Upper lobe of right lung (tissue), 1 donor: ENCODE measurements around the gene UBE2L3. TPM values are rescaled to one million over a fixed set of nuclear protein-coding genes. Genes with fewer than 3 reads are reported as not detected.
A peak's percentile ranks its signal among the peaks of the same experiment; 100 is the strongest.

Source experiments
- ATAC-seq: fragments of 200-7000 bp; cut with Tn5 transposase; one replicate; pipeline ENCODE4 v1.9.1; 2020; ENCODE audit warnings: mild to moderate bottlenecking, moderate library complexity
- DNase-seq: peaks from one replicate; pipeline ENCODE4 v3.0.0-alpha.2; 2020
- H3K27ac ChIP-seq: fragments of 200-600 bp; one replicate; pipeline ENCODE4 v1.8.0; 2022
- H3K27me3 ChIP-seq: fragments of 200-600 bp; one replicate; pipeline ENCODE4 v1.8.0; 2022; ENCODE audit warnings: mild to moderate bottlenecking
- H3K36me3 ChIP-seq: fragments of 200-600 bp; one replicate; pipeline ENCODE4 v1.8.0; 2022
- H3K4me1 ChIP-seq: fragments of 200-600 bp; one replicate; pipeline ENCODE4 v1.8.0; 2022
- H3K4me3 ChIP-seq: fragments of 200-600 bp; one replicate; pipeline ENCODE4 v1.8.0; 2022; ENCODE audit warnings: mild to moderate bottlenecking
- H3K9me3 ChIP-seq: fragments of 200-600 bp; one replicate; pipeline ENCODE4 v1.8.0; 2022
- intact Hi-C: fragments of 100-400 bp; cut with DNase I; formaldehyde crosslinking; loops from one replicate; pipeline ENCODE4 v1.11.0; 2022
- total RNA-seq: library from RNA; stranded (reverse); fragmentation: NEBNext Ultra II Directional; extraction: Animal tissue kit (Norgen Biotek cat#: 25700); gene quantifications from one replicate; pipeline ENCODE4 v1.2.1, GENCODE V29; 2021
- TF ChIP-seq, protein P1 (sequence below): fragments of 200-600 bp; IDR thresholded peaks from one replicate; pipeline ENCODE4 v1.8.0; 2022; ENCODE audit warnings: antibody characterized with exemption
- donor health status: DM: no; HTN: yes; CAD: no; lungs with severe emphysema.

The UBE2L3 gene
- total RNA-seq, 1 donor from 2014 or later: 45.7 TPM

DNA sequence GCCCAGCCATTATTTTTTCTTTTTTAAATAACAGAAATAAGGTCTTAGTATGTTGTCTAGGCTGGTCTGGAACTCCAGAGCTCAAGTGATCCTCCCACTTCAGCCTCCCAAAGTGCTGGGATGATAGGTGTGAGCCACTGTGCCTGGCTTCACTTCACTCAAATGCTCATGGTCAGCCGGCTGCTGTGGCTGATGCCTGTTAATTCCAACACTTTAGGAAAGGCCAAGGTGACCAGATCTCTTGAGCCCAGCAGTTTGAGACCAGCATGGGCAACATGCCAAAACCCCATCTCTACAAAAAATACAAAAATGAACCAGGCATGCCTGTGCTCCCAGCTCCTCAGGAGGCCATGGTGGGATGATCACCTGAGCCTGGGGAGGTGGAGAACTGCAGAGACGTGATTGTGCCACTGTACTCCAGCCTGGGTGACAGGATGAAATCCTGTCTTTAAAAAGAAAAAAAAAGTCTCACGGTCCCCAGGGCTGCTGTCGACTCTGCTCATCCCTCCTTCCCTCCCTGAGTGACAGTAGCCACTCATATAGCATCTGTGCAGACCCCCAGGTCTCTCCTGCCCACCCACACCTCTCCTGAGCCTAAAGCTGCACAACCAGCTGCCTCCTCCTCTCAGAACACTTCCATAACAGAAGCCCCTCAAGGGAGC is 58.7 kb downstream of the UBE2L3 start:
- Histone ChIP-seq H3K4me1 (peaks cover 21% of the 10 kb centered on the region), H3K27ac (no peak overlapping the region), H3K4me3 (no peak overlapping the region), H3K36me3 (peaks cover 10% of the 10 kb centered on the region), H3K27me3 (no peaks in the 10 kb centered on the region), H3K9me3 (no peaks in the 10 kb centered on the region)
- ATAC-seq (no peak), DNase-seq (no peak)
- TF ChIP-seq, protein P1, sequence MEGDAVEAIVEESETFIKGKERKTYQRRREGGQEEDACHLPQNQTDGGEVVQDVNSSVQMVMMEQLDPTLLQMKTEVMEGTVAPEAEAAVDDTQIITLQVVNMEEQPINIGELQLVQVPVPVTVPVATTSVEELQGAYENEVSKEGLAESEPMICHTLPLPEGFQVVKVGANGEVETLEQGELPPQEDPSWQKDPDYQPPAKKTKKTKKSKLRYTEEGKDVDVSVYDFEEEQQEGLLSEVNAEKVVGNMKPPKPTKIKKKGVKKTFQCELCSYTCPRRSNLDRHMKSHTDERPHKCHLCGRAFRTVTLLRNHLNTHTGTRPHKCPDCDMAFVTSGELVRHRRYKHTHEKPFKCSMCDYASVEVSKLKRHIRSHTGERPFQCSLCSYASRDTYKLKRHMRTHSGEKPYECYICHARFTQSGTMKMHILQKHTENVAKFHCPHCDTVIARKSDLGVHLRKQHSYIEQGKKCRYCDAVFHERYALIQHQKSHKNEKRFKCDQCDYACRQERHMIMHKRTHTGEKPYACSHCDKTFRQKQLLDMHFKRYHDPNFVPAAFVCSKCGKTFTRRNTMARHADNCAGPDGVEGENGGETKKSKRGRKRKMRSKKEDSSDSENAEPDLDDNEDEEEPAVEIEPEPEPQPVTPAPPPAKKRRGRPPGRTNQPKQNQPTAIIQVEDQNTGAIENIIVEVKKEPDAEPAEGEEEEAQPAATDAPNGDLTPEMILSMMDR: no peak
- intact Hi-C loops: no loop called here

DNA sequence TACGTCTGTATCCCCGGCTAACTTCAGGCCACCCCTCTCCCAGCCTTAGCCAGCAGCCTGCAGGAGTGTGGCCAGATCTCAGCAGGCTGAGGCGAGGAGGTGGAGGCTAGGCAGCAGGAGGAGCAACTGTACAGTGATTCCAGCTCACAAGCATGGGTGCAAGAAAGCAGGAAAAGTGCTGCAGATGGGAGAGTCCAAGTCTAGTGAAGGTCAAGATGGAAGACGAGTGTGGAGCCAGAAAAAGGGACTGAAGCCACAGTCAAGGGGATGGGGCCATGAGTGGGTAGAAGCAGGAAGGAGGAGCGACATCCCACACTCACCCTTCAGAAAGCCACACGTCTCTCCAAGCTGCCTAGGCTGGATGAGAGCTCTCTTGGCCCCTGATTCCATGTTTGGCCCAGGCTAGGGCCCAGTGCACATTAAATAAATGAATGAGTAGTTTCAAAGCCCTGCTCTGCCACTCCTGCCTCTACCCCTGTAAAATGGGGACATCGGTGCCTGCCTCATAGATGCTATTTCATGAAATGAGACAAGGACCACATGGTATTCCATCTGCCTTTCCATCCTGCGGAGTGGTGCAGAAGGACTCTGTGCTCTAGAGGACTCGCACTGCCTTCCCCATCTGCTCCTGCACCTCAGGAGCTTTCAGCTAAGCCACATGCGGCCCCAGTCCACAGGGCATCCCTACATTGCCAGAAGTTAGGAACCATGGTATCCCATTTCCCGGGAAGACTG is 59.4 kb downstream of the UBE2L3 start:
- Histone ChIP-seq H3K9me3 (no peaks in the 10 kb centered on the region), H3K4me3 (no peak overlapping the region), H3K4me1 (peaks cover 21% of the 10 kb centered on the region), H3K27ac (no peak overlapping the region), H3K36me3 (peaks cover 9% of the 10 kb centered on the region), H3K27me3 (no peaks in the 10 kb centered on the region)
- DNase-seq: no peak
- TF ChIP-seq, protein P1: no peak
- no peak for ATAC-seq
- intact Hi-C loops: no loop called here

DNA sequence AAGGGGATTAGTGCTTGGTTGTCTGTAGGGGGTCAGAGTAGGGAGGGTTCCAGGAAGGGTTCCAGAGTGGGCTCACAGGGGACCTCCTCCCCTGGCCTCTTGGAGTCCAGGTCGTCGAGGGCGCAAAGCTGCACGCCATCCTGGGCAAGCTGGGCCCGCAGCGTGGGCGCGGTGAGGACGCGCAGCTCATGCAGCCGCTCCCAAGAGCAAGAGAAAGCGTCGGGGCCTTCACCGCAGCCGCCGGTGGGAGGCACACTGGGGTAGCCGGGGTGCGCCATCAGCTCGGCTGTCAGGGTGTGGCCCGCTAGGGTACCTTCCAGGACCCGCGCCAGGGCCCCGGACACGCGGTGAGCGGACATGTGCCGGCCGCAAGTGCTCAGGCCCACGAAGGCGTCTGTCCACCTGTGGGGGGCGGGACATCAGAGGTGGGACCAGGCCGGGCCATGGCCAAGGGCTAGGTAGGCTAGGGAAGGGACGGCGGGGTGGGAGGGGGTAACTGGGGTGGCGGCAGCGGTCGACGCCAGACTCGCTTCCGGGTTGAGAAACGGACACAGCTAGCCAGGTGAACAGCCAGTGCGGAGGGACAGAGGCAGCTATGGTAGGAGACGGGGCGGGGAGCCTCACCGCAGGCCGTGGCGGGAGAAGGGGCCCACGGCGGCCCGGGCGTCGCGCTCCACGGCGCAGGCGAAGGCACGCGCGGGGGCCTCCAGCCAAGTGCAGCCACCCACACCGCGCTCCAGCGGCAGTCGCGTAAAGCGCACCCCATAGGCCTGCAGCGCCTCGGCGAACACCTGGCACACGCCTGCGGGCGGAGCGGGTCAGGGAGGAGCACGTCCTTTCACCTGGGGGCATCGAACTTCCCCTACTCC is 61.1 kb downstream of the UBE2L3 start:
- no peak for DNase-seq
- peaks cover 13% of the 10 kb centered on the region for H3K4me1 ChIP-seq
- no peaks in the 10 kb centered on the region for H3K36me3 ChIP-seq
- ATAC-seq: no peak
- peak overlapping the region; percentile 97 for H3K4me3 ChIP-seq
- intact Hi-C loops: no loop called here
- no peak overlapping the region for H3K27ac ChIP-seq
- H3K9me3 ChIP-seq: no peaks in the 10 kb centered on the region
- no peaks in the 10 kb centered on the region for H3K27me3 ChIP-seq
- TF ChIP-seq, protein P1: no peak

DNA sequence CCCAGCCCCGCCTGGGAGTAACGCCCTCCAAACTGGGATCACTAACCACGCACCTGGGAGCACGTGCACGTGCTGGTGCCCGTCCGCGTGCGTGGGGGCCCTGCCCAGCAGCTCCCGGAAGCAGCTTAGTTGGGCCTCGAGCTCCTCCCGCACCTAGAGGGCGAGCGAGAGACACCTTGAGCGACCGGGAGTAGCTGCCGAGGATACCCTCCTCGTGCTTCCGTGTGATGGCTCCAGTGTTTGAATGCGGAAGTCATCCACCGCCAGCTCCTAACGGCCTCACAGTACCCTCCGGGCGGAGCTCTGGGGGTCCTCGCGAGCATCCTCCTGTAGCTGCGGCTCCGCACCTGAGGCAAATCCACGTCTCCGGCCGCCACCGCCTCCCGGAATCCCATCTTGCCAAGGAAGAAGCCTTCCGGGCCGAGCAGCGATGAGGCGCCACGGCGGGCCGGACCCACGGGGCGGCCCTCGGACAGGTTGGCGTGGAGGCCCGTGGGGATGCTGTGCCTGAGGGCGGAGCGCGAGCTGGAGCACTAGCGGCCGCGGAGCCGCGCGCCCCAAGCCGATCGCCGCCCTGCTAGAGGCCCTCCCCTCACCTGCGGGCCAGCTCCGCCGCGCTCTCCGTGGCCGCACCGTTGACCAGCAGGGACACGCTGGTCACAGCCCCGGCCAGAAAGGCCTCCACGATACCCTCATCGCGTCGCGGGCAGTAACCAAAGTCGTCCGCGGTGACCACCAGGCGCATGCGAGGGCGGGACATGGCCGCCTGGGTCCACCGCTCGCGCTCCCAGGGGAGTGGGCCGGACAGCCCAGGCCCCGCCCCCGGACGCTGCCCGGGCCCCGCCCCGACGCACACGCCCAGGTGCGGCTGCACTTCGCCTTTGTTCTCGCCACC is 62.0 kb downstream of the UBE2L3 start, which contains the start of gene YDJC:
Gene YDJC, minus strand, starts transcription at position 768 of the 895 bp plus-strand sequence. Its CDS starts 8 bp downstream, at position 760.
- Histone ChIP-seq H3K27me3 (no peaks in the 10 kb centered on the region), H3K27ac (peak within 1 kb of the TSS; percentile 80), H3K4me1 (peaks cover 4% of the 10 kb centered on the region), H3K4me3 (peak within 1 kb of the TSS; percentile 97), H3K36me3 (no peaks in the 10 kb centered on the region), H3K9me3 (no peaks in the 10 kb centered on the region)
- intact Hi-C loops: no loop called here
- ATAC-seq (peak; percentile 96), DNase-seq (peak; percentile 96)
- TF ChIP-seq, protein P1: peak; percentile 53

DNA sequence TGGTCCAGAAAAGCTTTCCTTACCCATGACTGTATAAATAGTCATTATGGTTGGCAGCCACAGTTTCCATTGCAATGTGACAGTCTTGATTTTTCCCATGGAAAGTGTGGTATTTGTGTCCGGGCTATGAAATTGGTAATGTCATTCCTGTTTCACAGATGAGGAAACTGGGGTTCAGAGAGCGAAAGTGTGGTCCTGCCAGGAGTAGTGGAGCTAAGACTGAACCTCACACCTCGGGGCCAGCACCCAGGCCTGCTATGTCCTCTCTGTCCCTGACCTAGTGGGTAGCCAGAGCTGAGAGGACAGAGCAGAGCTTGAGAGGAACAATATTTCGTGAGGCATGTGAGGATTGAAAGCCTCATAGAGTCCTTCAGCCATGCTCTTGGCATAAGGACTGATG is 63.5 kb downstream of the UBE2L3 start:
- no peaks in the 10 kb centered on the region for H3K36me3 ChIP-seq
- ATAC-seq: no peak
- TF ChIP-seq, protein P1: no peak
- intact Hi-C loops: no loop called here
- DNase-seq: no peak
- H3K9me3 ChIP-seq: no peaks in the 10 kb centered on the region
- H3K27me3 ChIP-seq: no peaks in the 10 kb centered on the region
- H3K4me3 ChIP-seq: no peak overlapping the region
- peaks cover 3% of the 10 kb centered on the region for H3K4me1 ChIP-seq
- no peak overlapping the region for H3K27ac ChIP-seq
